NCI-H748 treated with DMSO at 0.1 percent for 48 hours (cell line): Measurements from ENCODE around the gene HM13.
A peak's percentile ranks its signal among the peaks of the same experiment; 100 is the strongest.
"Not testable (repeated sequence)": the region's sequence is repeated elsewhere in the genome, so short reads cannot be mapped to it uniquely, and the experiment has no call there.

ENCODE experiments used
- DNase-seq: peaks from one replicate; lab custom pipeline; 2025; lab: John Stamatoyannopoulos, UW

Gene HM13

DNA sequence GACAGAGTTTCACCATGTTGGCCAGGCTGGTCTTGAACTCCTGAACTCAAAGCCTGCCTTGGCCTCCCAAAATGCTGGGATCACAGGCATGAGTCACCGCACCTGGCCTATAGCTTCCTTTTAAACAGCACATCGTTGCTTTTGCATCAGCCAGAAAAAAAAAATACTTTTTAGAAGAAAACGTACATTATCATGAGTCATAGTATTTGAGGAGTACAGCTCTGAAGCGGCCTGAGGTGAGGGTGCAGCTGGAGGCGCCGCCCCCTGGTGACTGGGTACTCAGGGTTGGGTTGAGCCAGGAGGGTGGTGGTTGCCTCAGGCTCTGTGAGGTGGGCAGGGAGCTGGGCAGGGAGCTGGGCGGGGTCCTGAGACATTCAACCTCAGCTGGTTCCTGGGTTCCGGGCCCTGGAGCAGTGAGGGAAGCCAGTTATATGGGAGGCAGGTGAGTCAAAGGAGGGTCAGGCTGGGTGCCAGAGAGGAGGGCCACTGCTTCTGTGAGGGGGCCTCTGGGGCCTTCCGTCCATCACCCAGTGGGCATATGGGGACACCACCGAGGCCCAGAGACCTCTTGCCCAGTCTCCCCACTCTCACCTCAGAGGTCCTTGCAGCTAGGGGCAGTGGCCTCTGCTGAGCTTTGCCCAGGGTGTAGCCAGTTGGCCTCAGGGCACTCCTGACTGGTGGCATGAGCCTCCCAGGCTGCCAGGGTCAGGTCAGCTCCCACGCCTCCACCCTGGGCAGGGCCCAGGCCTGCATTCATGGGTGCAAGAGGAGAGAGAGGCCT lies 79.2 kb downstream of the HM13 start:
- no peak for DNase-seq

DNA sequence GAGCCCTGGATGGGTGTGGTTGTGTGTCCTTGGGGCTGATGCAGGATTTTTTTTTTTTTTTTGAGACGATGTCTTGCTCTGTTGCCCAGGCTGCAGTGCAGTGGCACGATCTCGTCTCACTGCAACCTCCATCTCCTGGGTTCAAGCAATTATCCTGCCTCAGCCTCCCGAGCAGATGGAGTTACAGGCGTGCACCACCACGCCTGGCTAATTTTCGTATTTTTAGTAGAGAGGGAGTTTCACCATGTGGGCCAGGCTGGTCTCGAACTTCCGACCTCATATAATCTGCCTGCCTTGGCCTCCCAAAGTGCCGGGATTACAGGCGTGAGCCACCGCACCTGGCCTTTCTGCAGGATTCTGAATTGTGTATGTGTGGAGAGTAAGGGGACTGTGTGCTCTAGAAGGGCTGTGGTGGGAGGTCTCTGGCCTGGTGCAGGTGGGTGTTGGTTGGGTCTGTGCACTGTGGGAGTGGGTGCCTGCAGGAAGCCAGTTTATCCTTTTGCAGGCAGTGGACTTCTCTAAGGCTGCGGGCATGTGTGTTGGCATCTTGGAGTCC lies 79.8 kb downstream of the HM13 start:
- DNase-seq, result no peak

DNA sequence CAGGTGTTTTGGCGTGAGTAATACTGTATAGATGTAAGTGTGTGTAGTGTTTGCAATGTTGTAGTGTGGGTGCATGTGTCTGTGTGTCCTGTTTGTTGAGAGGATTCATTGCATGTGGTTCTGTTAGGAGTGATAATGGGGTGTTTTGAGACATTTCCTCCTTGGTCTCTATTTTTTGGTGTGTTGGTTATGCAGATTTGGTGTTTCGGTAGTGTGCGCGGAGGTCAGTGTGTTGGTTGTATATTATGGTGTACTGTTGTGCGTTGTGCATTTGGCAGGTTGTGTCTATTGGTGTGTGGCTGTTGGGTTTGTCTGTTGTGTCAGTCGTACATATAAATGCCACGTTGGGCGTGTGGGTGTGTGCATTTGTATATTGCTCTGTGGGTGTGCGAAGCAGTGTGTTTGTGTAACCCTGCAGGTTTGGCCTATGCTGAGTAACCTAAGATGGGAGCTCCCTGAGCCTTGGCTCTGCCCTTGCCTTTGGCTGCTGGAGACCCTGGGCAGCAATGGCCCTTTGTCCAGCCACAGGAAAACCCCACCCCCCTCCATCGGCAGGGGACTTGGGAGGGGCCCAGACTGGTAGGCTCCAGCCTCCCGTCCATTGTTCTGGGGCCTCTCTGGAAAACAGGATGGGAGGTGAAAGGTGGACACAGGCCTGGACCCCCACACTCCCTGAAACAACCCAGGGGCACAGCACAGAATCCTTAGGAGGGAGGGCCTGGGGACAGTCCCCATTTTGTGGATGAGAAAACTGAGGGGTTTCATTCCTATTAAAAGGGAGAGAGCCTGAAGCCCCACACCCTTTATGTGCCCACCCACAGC lies 80.5 kb downstream of the HM13 start:
- peak; percentile 51 for DNase-seq

DNA sequence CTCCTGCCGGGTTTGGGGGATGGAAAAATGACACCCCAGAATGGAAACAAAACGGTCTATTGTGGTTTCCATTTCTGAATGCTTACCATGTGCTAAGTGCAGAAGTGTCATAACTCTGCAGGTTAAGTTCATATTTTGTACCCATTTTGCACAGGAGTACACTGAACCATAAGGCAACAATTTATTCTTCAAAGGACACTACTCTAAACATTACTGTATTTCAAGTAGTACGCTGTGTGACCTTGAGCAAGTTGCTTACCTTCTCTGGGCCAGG lies 81.1 kb downstream of the HM13 start:
- DNase-seq, result no peak

DNA sequence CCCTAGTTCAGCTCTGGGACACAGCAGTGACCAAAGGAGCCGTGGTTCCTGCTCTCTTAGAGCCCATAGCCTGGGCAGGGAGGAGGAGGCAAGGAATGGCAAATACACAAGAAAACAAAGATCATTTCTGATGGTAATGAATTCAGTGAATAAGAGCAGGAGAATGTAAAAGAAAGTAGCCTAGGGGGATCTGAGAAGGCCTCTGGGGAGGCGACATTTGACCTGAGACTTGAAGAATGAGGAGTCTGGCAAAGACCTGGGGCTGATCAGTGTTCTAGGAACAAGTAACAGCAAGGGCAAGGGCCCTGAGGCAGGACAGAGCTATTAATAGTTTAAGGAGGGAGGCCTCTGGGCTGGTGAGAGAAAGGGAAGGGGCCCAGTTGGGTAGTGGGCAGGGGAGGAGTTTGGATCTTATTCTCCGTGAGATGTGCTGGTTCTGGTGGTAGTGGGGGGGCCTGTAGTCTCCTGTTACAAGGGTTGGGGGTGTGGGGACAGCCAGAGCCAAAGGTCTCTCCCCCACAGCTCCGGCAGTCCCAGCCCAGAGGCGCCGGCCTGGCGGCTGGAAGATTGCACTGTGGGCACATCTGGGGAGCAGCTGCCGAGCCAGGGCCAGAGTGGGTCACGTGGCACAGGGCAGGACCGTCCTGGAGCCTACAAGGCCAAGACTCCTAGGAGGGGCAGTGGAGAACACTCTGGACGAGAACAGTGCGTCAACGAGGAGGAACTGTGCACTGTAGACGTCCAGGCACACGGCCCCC lies 81.6 kb downstream of the HM13 start:
- no peak for DNase-seq

DNA sequence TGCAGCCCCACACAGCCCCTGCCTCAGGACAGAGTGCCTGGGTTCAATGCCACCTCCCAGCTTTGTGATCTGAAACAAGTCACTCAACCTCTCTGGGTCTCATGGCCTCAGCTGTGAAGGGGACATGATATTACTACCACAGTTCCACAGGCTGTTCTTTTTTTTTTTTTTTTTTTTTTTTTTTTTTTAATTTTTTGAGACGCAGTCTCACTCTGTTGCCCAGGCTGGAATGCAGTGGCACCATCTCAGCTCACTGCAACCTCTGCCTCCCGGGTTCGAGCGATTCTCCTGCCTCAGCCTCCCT lies 82.1 kb downstream of the HM13 start:
- not testable (repeated sequence) for DNase-seq

DNA sequence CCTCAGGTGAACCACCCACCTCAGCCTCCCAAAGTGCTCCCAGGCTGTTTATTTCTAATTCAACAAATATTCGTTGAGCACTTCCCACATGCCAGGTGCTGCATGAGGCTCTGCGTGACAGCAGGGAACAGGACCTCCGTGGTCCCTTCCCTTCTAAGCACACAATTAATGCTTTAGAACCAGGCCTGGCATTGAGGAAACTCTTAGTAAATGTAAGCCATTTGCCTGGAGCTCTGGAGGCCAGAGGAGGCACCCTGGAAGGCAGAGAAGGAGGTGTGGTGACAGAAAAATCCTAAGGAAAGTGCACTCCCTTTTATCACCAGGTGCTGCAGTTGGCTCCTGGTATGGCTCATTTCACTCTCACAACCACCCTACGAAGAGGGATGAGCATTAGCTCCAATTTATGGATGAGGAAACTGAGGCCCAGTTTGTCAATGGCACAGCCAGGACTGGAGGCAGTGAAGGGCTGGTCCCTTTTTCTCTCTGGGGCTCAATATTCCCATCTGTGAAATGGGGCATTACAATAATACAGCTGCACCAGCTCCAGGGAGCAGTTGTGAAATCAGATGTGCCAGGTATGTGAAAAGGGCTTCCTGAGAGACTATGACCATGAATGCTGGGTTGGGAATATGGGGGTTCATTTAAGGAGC lies 82.7 kb downstream of the HM13 start:
- no peak for DNase-seq

DNA sequence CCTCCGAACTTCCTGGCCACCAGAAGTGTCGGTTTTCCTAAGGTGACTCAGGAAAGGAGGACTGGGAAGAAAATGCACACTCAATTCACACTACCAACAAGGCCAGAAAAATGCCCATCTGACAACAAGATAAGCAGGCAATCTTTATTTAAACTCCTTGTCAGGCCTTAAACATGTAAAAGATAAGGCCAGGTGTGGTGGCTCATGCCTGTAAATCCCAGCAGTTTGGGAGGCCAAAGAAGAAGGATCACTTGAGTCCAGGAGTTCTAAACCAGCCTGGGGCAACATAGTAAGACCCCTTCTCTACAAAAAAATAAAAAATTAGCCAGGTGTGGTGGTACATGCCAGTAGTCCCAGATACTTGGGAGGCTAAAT lies 83.2 kb downstream of the HM13 start:
- DNase-seq, result no peak

DNA sequence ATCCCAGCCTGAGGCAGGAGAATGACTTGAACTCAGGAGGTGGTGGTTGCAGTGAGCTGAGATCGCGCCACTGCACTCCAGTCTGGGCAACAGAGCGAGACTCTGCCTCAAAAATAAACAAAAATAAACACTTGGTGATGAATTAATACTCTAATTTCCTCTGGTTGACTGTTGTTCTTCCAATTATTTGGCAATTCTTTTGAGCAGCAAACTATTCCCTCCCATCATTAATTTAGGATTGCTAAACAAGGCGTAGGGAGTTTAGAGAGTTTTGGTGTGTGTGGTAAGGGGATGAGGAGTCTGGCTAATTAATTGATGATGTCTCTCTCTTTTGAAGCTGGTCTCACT lies 88.2 kb downstream of the HM13 start:
- no peak for DNase-seq

DNA sequence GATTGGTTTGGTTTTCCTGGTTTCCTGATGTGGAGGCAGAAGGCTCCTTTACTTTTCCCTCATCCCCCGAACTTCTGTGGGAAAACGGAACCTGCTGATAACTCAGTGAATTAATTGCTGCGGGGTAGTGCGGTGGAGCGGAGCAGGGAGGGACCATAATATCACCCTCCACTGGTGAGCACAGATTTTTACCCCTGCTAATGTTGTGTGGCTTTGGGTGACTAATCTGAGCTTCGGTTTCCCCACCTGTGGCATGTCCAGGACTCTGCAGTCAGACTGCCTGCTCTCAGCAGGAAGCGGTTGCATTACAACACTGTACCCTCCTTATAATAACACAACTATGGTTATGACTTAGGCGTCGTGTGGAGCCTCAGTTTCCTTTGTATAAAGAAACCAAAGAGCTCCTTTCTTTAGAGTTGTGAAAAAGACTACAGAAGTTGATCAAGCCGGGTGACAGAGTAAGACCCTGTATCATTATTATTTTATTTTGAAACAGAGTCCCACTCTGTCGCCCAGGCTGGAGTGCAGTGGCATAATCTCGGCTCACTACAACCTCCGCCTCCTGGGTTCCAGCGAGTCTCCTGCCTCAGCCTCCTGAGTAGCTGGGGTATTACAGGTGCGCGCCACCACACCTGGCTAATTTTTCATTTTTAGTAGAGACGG lies 88.7 kb downstream of the HM13 start:
- DNase-seq, result no peak

DNA sequence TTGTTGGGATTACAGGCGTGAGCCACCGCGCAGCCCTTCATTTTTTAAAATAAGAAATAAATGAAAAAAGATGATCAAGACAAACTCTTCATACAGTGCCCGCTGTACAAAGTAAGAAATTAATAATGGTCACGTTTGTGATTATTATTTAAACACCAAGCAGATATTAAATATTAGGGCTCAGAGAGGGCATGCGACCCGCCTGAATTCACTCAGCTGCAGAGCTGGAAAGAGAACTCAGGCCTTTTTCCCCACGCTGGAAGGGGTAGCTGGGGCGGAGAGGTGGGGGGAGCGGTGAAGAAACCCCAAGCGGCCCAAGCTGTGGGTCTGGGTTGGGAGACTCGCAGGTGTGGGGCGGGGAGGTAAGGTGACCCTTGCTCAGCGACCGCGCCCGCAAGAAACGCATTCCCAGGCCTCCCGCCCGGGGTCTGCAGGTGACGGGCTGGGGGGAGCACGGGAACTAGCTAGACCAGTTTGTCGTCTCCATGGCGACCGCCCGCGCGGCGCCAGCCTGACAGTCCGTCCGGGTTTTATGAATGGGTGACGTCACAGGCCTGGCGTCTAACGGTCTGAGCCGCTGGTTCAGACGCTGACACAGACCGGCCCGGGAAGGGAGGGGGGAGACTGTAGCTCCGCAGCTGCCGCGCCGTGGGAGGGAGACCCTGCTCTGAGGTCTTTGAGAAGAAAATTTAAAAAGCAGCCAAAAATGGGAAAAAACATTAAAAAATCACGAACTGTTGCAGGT lies 89.8 kb downstream of the HM13 start:
- peak; percentile 98 for DNase-seq

DNA sequence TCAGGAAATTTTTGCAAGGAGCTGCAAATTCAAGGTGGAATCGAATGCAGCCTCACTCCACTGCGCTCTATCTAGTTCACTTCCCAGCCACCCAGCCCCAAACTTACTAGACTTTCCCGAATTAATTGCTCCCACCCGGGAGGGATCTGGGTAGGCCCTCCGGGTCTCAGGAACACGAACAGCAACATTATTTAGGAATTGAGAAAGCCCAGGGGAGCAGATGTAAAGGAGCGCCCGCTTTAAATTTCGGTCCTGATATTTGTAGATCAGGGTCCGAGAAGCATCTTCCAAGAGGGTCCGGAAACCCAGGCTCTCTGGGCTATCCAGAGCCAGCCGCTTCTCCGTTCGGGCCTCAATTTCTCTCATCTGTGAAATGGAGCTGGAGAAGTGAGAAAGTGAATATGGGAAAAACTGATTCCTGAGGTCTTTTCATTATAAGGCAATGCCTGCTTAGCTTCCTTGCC lies 90.4 kb downstream of the HM13 start:
- DNase-seq, result no peak

DNA sequence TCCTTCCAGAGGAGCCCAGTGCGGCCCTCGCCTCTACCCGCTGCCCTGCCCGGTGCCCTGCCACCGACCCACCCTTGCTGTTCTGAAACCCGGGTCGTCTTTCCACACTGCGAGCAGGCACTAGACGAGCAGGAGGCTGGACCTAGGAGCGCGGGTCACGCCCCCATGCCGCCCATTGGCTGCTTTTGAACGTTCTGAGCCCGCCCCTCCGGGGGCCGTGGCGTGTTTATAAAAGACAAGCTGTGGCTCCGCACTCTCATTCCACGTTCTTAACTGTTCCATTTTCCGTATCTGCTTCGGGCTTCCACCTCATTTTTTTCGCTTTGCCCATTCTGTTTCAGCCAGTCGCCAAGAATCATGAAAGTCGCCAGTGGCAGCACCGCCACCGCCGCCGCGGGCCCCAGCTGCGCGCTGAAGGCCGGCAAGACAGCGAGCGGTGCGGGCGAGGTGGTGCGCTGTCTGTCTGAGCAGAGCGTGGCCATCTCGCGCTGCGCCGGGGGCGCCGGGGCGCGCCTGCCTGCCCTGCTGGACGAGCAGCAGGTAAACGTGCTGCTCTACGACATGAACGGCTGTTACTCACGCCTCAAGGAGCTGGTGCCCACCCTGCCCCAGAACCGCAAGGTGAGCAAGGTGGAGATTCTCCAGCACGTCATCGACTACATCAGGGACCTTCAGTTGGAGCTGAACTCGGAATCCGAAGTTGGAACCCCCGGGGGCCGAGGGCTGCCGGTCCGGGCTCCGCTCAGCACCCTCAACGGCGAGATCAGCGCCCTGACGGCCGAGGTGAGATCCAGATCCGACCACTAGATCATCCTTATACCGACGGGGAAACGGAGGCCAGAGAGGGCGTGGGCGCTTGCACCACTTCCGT lies 91.0 kb downstream of the HM13 start, which contains the start of gene ID1:
TSS of gene ID1 (plus strand) at position 259 of the 871 bp plus-strand sequence. CDS start at position 358, 99 bp downstream.
- DNase-seq, result peak; percentile 95

DNA sequence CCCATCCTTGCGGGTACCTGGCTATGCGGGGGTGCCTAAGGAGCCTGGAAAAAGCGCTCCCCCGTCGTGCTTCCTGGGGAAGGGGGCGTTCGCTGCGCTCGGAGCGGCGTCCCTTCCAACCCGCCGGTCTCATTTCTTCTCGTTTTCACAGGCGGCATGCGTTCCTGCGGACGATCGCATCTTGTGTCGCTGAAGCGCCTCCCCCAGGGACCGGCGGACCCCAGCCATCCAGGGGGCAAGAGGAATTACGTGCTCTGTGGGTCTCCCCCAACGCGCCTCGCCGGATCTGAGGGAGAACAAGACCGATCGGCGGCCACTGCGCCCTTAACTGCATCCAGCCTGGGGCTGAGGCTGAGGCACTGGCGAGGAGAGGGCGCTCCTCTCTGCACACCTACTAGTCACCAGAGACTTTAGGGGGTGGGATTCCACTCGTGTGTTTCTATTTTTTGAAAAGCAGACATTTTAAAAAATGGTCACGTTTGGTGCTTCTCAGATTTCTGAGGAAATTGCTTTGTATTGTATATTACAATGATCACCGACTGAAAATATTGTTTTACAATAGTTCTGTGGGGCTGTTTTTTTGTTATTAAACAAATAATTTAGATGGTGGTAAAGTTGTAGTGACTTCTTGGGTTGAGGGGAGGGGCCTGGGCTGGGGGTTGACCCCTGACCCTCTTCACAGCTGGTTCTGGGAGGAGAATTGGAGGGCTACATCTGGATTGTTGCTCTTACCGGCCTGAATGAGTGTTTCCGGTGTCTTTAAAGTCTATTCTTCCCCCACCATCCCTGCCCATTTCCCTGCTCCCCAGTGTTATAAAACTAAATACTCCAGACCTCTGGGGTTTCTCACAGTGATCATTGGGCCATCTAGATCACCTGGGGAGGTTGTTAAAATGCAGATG lies 91.9 kb downstream of the HM13 start:
- no peak for DNase-seq

DNA sequence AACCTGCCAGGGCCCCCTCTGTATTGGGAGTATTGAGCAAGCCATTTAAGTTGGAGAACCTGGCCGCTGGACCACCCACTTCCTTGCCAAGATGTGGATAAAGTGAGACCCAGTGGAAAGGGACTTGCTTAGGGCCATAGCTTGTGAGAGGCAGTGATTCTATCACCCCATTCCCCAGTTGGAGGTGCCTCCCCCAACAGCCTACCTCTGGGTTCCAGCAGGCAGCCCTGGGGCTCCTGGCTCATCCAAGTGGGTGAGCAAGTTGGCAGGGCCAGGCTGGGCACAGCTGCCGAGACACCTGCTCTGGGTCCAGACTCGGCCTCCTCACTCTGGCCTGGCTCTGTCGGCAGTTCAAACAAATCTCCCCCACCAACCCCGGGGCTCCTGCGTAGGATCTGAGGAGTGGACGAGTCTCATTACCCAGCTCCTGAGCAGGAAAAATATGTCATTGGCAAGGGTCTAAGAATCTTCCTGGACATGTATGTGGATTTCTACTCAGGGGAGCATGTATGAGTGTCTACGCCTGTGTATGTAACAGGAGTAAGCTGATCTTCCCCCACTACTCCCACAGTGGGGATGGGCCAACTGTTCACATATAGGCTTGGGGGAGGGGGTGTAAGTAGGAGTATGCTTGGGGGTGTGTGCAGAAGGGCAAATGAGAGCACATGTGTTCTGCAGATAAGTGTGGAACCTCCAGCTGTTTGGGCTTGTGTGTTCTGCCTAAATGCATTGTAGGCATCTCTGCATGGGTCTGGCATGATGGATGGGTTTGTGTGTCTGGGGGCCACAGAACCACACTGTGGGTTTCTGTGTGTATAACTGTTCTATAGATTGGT lies 92.8 kb downstream of the HM13 start:
- peak; percentile 54 for DNase-seq

DNA sequence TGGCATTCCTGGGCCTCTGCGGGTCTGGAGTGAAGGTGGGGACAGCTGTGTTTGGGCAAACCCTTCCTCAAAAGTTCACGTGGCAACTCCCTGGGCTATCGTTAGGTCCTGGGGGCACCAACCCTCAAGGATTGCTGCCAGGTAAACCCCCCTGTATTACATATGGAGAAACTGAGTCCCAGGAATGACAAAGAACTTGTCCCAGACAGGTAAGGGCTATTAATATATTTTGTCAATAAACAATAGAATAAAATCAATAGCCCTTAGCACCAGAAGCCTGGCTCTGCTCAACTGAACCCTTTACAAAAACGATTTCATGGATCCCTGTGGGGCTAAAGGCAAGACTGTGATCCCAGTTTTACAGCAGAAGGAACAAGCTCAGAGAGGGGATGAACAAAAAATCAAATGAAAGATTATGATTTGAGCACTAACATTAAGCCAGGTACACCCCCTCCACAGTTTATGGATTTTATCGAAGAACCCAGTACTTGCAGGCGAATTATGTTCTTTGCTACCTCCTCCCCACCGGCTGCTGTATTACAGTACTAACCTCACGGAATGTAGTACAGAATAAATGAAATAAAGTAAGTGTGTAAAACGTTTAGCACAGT lies 93.5 kb downstream of the HM13 start:
- DNase-seq, result no peak

DNA sequence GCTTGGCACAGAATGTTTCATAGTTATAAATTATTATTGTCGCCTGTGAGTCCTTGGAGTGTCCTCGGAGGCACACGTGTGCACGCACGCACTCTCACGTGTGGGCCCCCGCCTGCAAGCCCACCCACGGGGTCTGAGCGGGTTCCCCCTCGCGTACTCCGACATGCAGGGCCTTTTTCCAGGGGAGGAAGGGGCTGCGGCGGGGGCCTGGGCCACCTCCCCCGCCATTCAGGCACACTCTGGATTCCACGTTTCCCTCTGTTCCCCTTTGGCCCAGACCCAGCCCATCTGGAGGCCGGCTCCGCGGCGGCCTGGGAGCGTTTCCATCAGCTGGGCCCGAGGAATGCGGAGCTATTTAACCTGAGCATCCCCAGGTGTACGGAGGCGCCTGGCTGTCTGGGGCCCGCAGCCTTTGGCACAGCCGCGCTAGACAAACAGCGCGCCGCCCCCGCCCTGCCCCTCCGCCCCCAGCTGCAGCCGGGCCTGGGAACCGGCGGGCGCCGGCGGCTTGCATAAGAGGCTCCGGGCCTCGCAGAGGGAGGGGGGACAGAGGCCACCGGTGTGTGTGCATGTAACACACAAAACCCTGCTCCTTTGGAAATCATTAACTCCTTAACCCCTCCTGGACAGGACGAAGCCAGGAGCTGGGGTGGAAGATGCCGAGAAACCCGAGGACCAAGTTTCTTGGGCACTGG lies 94.2 kb downstream of the HM13 start:
- DNase-seq, result peak; percentile 83
